HEK293 (cell line): ENCODE results near the gene UBAP2L.

Source experiments
- CTCF ChIA-PET: fragments of 350-600 bp; formaldehyde crosslinking; extraction: SDS; loops from one replicate; lab custom pipeline; 2021; ENCODE audit warnings: antibody characterized with exemption; lab: Yijun Ruan, JAX
- POLR2A ChIA-PET: fragments of 300-600 bp; formaldehyde crosslinking; extraction: SDS; loops from one replicate; lab custom pipeline; 2020; ENCODE audit warnings: antibody characterized with exemption, inconsistent platforms; lab: Yijun Ruan, JAX
- H3K27ac ChIP-seq: fragments of 200-500 bp; sonication (Bioruptor generic); 2 replicates; pipeline ENCODE4 v1.5.1; 2014; ENCODE audit warnings: low read depth, low read length, control low read depth, inconsistent platforms; ENCODE audit errors: extremely low read depth
- H3K36me3 ChIP-seq, 2 experiments: fragments of 200-500 bp in 1 of 2; sonication (Bioruptor generic) in 1 of 2; 1 replicate in 1 of 2; 2 replicates in 1 of 2; pipeline ENCODE4 v1.5.1; 2014 to 2017; ENCODE audit warnings: inconsistent platforms in 2 of 2, low read length in 2 of 2; ENCODE audit not compliant: control insufficient read depth in 2 of 2, insufficient read depth in 1 of 2
- H3K4me1 ChIP-seq: fragments of 200-500 bp; sonication (Bioruptor generic); 2 replicates; pipeline ENCODE4 v1.5.1; 2014; ENCODE audit warnings: mild to moderate bottlenecking, low read length, inconsistent platforms; ENCODE audit not compliant: control insufficient read depth, insufficient read depth
- H3K4me3 ChIP-seq: 2 replicates; pipeline ENCODE4 v1.5.1; 2011; ENCODE audit warnings: low read depth, mild to moderate bottlenecking, control low read depth, low read length, moderate library complexity
- H3K9me3 ChIP-seq: fragments of 200-500 bp; sonication (Bioruptor generic); 2 replicates; pipeline ENCODE4 v1.5.1; 2014; ENCODE audit warnings: low read depth, low read length, inconsistent platforms; ENCODE audit not compliant: control insufficient read depth, insufficient read depth
- HOXD13 ChIP-seq: sonication (generic); formaldehyde crosslinking; IDR thresholded peaks from 2 replicates; pipeline ENCODE4 v1.8.0; 2022; ENCODE audit warnings: missing genetic modification reagents, borderline replicate concordance
- SCRT2 ChIP-seq: fragments of 450-650 bp; formaldehyde crosslinking; IDR thresholded peaks from 2 replicates; pipeline ENCODE4 v1.5.1; 2016; ENCODE audit warnings: missing biosample characterization, missing genetic modification characterization
- TCF7L2 ChIP-seq: IDR thresholded peaks from 2 replicates; pipeline ENCODE4 v1.6.1; 2011; ENCODE audit warnings: low read depth, mild to moderate bottlenecking, inconsistent platforms, low read length, moderate library complexity, borderline replicate concordance
- ZNF221 ChIP-seq: fragments of 450-650 bp; formaldehyde crosslinking; IDR thresholded peaks from 2 replicates; pipeline ENCODE4 v1.5.1; 2017; ENCODE audit warnings: missing biosample characterization, missing genetic modification characterization, borderline replicate concordance
- ZNF610 ChIP-seq: fragments of 450-650 bp; formaldehyde crosslinking; IDR thresholded peaks from 2 replicates; pipeline ENCODE4 v1.5.1; 2016; ENCODE audit warnings: missing biosample characterization, missing genetic modification characterization, borderline replicate concordance
- ZNF624 ChIP-seq: fragments of 450-650 bp; formaldehyde crosslinking; IDR thresholded peaks from 2 replicates; pipeline ENCODE4 v1.5.1; 2017; ENCODE audit warnings: missing biosample characterization, missing genetic modification characterization
- TF ChIP-seq, protein P1 (sequence below): fragments of 450-650 bp; formaldehyde crosslinking; IDR thresholded peaks from 2 replicates; pipeline ENCODE4 v1.5.1; 2017; ENCODE audit warnings: missing biosample characterization, missing genetic modification characterization
- TF ChIP-seq, protein P2 (sequence below): fragments of 450-650 bp; formaldehyde crosslinking; IDR thresholded peaks from 2 replicates; pipeline ENCODE4 v1.5.1; 2016; ENCODE audit warnings: missing biosample characterization, missing genetic modification characterization, borderline replicate concordance
- TF ChIP-seq, protein P3 (sequence below): fragments of 450-650 bp; formaldehyde crosslinking; IDR thresholded peaks from 2 replicates; pipeline ENCODE4 v1.5.1; 2016; ENCODE audit warnings: missing biosample characterization, missing genetic modification characterization
- TF ChIP-seq, protein P4 (sequence below): fragments of 450-650 bp; formaldehyde crosslinking; IDR thresholded peaks from 2 replicates; pipeline ENCODE4 v1.5.1; 2016; ENCODE audit warnings: missing biosample characterization, missing genetic modification characterization
- TF ChIP-seq, protein P5 (sequence below): fragments of 450-650 bp; formaldehyde crosslinking; IDR thresholded peaks from 2 replicates; pipeline ENCODE4 v1.5.1; 2016; ENCODE audit warnings: missing biosample characterization, missing genetic modification characterization

The UBAP2L gene

DNA sequence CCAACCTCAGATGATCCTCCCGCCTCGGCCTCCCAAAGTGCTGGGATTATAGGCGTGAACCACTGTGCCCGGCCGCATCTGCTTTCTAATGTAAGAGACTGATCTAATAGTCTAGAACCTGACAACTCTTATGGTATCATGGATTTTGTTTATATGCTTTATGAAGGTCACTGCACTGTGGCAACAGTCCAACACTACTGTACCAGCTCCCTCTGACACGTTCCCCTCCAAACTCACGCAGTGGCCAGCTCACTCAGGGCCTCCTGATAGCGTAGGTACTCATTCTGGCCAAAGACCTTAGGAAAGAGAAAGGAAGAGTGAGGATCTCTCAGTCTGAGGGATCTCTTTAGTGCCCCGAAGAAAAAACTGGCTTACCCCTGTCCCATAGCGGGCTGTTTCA, 8.7 kb upstream of the UBAP2L start:
- H3K27ac ChIP-seq = no peak overlapping the region
- H3K4me1 ChIP-seq = no peaks in the 10 kb centered on the region
- no peaks in the 10 kb centered on the region for H3K9me3 ChIP-seq
- no peak overlapping the region for H3K4me3 ChIP-seq
- CTCF ChIA-PET = no interaction called here
- TF ChIP-seq, protein P1, sequence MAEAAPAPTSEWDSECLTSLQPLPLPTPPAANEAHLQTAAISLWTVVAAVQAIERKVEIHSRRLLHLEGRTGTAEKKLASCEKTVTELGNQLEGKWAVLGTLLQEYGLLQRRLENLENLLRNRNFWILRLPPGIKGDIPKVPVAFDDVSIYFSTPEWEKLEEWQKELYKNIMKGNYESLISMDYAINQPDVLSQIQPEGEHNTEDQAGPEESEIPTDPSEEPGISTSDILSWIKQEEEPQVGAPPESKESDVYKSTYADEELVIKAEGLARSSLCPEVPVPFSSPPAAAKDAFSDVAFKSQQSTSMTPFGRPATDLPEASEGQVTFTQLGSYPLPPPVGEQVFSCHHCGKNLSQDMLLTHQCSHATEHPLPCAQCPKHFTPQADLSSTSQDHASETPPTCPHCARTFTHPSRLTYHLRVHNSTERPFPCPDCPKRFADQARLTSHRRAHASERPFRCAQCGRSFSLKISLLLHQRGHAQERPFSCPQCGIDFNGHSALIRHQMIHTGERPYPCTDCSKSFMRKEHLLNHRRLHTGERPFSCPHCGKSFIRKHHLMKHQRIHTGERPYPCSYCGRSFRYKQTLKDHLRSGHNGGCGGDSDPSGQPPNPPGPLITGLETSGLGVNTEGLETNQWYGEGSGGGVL = no peak
- TF ChIP-seq, protein P2, sequence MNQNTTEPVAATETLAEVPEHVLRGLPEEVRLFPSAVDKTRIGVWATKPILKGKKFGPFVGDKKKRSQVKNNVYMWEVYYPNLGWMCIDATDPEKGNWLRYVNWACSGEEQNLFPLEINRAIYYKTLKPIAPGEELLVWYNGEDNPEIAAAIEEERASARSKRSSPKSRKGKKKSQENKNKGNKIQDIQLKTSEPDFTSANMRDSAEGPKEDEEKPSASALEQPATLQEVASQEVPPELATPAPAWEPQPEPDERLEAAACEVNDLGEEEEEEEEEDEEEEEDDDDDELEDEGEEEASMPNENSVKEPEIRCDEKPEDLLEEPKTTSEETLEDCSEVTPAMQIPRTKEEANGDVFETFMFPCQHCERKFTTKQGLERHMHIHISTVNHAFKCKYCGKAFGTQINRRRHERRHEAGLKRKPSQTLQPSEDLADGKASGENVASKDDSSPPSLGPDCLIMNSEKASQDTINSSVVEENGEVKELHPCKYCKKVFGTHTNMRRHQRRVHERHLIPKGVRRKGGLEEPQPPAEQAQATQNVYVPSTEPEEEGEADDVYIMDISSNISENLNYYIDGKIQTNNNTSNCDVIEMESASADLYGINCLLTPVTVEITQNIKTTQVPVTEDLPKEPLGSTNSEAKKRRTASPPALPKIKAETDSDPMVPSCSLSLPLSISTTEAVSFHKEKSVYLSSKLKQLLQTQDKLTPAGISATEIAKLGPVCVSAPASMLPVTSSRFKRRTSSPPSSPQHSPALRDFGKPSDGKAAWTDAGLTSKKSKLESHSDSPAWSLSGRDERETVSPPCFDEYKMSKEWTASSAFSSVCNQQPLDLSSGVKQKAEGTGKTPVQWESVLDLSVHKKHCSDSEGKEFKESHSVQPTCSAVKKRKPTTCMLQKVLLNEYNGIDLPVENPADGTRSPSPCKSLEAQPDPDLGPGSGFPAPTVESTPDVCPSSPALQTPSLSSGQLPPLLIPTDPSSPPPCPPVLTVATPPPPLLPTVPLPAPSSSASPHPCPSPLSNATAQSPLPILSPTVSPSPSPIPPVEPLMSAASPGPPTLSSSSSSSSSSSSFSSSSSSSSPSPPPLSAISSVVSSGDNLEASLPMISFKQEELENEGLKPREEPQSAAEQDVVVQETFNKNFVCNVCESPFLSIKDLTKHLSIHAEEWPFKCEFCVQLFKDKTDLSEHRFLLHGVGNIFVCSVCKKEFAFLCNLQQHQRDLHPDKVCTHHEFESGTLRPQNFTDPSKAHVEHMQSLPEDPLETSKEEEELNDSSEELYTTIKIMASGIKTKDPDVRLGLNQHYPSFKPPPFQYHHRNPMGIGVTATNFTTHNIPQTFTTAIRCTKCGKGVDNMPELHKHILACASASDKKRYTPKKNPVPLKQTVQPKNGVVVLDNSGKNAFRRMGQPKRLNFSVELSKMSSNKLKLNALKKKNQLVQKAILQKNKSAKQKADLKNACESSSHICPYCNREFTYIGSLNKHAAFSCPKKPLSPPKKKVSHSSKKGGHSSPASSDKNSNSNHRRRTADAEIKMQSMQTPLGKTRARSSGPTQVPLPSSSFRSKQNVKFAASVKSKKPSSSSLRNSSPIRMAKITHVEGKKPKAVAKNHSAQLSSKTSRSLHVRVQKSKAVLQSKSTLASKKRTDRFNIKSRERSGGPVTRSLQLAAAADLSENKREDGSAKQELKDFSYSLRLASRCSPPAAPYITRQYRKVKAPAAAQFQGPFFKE (tag by site-specific recombination) = no peak
- TF ChIP-seq, protein P3, sequence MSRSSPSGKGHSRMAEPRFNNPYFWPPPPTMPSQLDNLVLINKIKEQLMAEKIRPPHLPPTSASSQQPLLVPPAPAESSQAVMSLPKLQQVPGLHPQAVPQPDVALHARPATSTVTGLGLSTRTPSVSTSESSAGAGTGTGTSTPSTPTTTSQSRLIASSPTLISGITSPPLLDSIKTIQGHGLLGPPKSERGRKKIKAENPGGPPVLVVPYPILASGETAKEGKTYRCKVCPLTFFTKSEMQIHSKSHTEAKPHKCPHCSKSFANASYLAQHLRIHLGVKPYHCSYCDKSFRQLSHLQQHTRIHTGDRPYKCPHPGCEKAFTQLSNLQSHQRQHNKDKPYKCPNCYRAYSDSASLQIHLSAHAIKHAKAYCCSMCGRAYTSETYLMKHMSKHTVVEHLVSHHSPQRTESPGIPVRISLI (tag by site-specific recombination) = no peak
- no peak for TF ChIP-seq TCF7L2
- no peak for TF ChIP-seq ZNF221 (tag by site-specific recombination)
- peaks cover 82 to 87% of the 10 kb centered on the region in 2 experiments for H3K36me3 ChIP-seq
- POLR2A ChIA-PET = interaction anchor here (1.8 kb wide), 1 partner anchor 8 kb away, joined by 4 read pairs; a partner anchor contains a TSS

DNA sequence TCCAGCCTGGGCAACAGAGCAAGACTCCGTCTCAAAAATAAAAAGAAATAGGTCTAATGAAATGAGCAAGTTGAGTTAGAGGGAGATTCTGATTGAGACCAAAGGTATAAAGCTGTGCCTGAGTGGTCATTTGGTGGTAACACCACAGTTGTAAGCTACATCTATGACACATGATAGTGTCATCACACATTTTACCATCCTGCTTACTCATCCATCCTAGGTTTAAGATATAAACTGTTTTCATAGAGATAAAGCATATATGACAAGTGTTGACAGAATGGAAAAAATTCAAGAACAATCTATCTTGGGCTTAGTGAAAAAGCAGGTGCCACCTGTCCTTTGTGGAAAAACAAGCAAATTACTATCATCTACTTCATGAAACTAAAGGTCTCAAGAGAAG, 7.5 kb upstream of the UBAP2L start:
- POLR2A ChIA-PET = interaction anchor here (1.1 kb wide), 1 partner anchor 39 kb away, joined by 3 read pairs; no protein-coding TSS in a partner anchor
- Histone ChIP-seq H3K4me3 (no peak overlapping the region), H3K4me1 (no peaks in the 10 kb centered on the region), H3K36me3 (peaks cover 82 to 89% of the 10 kb centered on the region in 2 experiments), H3K27ac (no peak overlapping the region), H3K9me3 (no peaks in the 10 kb centered on the region)
- CTCF ChIA-PET = interaction anchor here (0.6 to 2.2 kb wide), 3 partner anchors 11 to 343 kb away, joined by 3 to 6 read pairs (median 4); no protein-coding TSS in a partner anchor
- TF ChIP-seq, protein P3 (tag by site-specific recombination) = no peak
- TF ChIP-seq HOXD13 (CRISPR knock-in tag) (no peak), ZNF610 (tag by site-specific recombination) (no peak), ZNF624 (tag by site-specific recombination) (no peak), SCRT2 (tag by site-specific recombination) (no peak)
- TF ChIP-seq, protein P4, sequence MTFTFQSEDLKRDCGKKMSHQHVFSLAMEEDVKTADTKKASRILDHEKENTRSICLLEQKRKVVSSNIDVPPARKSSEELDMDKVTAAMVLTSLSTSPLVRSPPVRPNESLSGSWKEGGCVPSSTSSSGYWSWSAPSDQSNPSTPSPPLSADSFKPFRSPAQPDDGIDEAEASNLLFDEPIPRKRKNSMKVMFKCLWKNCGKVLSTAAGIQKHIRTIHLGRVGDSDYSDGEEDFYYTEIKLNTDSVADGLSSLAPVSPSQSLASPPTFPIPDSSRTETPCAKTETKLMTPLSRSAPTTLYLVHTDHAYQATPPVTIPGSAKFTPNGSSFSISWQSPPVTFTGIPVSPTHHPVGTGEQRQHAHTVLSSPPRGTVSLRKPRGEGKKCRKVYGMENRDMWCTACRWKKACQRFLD (tag by site-specific recombination) = no peak
- TF ChIP-seq, protein P5, sequence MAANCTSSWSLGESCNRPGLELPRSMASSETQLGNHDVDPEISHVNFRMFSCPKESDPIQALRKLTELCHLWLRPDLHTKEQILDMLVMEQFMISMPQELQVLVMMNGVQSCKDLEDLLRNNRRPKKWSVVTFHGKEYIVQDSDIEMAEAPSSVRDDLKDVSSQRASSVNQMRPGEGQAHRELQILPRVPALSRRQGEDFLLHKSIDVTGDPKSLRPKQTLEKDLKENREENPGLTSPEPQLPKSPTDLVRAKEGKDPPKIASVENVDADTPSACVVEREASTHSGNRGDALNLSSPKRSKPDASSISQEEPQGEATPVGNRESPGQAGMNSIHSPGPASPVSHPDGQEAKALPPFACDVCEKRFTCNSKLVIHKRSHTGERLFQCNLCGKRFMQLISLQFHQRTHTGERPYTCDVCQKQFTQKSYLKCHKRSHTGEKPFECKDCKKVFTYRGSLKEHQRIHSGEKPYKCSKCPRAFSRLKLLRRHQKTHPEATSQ (tag by site-specific recombination) = no peak
